Measurements from ENCODE around the gene RPGRIP1L. TPM values are rescaled to one million over a fixed set of nuclear protein-coding genes. Genes with fewer than 3 reads are reported as not detected.

Gene RPGRIP1L
- total RNA-seq, 1 donor from 2014 or later: 0.96 TPM

- TF ChIP-seq, protein P1, sequence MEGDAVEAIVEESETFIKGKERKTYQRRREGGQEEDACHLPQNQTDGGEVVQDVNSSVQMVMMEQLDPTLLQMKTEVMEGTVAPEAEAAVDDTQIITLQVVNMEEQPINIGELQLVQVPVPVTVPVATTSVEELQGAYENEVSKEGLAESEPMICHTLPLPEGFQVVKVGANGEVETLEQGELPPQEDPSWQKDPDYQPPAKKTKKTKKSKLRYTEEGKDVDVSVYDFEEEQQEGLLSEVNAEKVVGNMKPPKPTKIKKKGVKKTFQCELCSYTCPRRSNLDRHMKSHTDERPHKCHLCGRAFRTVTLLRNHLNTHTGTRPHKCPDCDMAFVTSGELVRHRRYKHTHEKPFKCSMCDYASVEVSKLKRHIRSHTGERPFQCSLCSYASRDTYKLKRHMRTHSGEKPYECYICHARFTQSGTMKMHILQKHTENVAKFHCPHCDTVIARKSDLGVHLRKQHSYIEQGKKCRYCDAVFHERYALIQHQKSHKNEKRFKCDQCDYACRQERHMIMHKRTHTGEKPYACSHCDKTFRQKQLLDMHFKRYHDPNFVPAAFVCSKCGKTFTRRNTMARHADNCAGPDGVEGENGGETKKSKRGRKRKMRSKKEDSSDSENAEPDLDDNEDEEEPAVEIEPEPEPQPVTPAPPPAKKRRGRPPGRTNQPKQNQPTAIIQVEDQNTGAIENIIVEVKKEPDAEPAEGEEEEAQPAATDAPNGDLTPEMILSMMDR (IDR thresholded peaks at IDR 0.05): no peak
- Histone ChIP-seq H3K4me3 (no peak overlapping the region), H3K4me1 (no peaks in the 10 kb centered on the region), H3K9me3 (no peaks in the 10 kb centered on the region), H3K36me3 (no peaks in the 10 kb centered on the region), H3K27ac (no peak overlapping the region), H3K27me3 (no peaks in the 10 kb centered on the region)
- no peak for DNase-seq (ENCODE audit: low spot score in 2 of 2)
- intact Hi-C loops (cut with DNase I): no loop called here
Observed at GRCh38 chr16:53611179-53611696, 92.4 kb downstream of the RPGRIP1L start.

DNA sequence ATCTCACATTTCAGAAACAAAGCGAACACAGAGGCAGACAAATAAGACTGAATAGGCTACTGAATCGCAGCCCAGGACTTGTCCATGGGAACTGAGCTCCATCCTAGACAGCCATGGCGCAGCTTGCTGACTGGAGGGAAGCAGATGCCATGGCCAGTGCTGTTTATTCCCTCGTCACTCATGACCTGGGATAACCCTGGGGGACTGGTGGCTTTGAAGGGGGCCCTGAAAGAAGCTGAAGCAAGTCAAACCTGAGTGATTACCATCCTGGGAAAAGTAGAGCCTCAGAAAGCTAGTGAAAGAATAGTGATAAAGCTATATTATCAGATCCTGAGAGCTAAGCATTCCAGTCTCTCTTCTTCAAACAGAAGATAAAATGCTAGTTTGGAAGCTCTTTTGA is 94.1 kb downstream of the RPGRIP1L start:
- Histone ChIP-seq H3K36me3 (peaks cover 0 to 6% of the 10 kb centered on the region in 2 donors), H3K27ac (no peak overlapping the region), H3K4me3 (no peak overlapping the region), H3K4me1 (no peaks in the 10 kb centered on the region), H3K27me3 (no peaks in the 10 kb centered on the region), H3K9me3 (no peaks in the 10 kb centered on the region)
- TF ChIP-seq, protein P1 (IDR thresholded peaks at IDR 0.05): no peak
- intact Hi-C loops (cut with DNase I): no loop called here
- no peak for DNase-seq (ENCODE audit: low spot score in 2 of 2)

DNA sequence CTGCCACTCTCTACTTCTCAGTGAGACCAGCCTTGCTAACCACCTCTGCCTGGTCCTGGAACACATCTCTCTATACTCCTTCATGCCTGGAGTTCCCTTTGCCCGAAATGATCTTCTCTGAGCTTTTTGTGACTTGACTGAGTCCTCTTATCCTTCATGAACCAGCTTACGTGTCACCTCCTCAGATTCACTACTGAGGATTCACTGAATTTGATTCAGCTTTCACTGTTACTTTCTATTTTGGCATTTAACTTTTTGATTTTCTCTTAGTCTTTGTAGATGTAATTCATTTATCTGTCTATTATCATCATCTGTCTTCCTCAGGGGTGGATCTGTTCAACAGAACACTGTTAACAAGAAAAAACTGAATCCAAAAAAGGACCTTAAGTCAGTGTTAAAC is 95.6 kb downstream of the RPGRIP1L start:
- TF ChIP-seq, protein P1 (IDR thresholded peaks at IDR 0.05): no peak
- Histone ChIP-seq H3K9me3 (no peaks in the 10 kb centered on the region), H3K4me3 (no peak overlapping the region), H3K36me3 (peaks cover 0 to 12% of the 10 kb centered on the region in 2 donors), H3K27ac (no peak overlapping the region), H3K27me3 (no peaks in the 10 kb centered on the region), H3K4me1 (no peaks in the 10 kb centered on the region)
- no peak for DNase-seq (ENCODE audit: low spot score in 2 of 2)
- intact Hi-C loops (cut with DNase I): no loop called here

GRCh38 chr16:53605831-53606400 is 97.7 kb downstream of the RPGRIP1L start:
- TF ChIP-seq, protein P1 (IDR thresholded peaks at IDR 0.05): no peak
- no peaks in the 10 kb centered on the region for H3K27me3 ChIP-seq
- no peak for DNase-seq (ENCODE audit: low spot score in 2 of 2)
- no peaks in the 10 kb centered on the region for H3K4me1 ChIP-seq
- intact Hi-C loops (cut with DNase I): no loop called here
- H3K36me3 ChIP-seq: peaks cover 0 to 12% of the 10 kb centered on the region in 2 donors
- no peaks in the 10 kb centered on the region for H3K9me3 ChIP-seq
- no peak overlapping the region for H3K4me3 ChIP-seq
- no peak overlapping the region for H3K27ac ChIP-seq

GRCh38 chr16:53605356-53605755 is 98.3 kb downstream of the RPGRIP1L start:
- Histone ChIP-seq H3K27me3 (no peaks in the 10 kb centered on the region), H3K4me3 (no peak overlapping the region), H3K4me1 (no peaks in the 10 kb centered on the region), H3K27ac (no peak overlapping the region), H3K9me3 (no peaks in the 10 kb centered on the region), H3K36me3 (peaks cover 0 to 12% of the 10 kb centered on the region in 2 donors)
- DNase-seq (ENCODE audit: low spot score in 2 of 2): no peak
- intact Hi-C loops (cut with DNase I): no loop called here
- TF ChIP-seq, protein P1 (IDR thresholded peaks at IDR 0.05): no peak

Data from ascending aorta (tissue), 2 donors.